WTC11 (cell line): Measurements from ENCODE around the gene TOX2. TPM values are rescaled to one million over a fixed set of nuclear protein-coding genes. Genes with fewer than 3 reads are reported as not detected.

Experiments used
- ATAC-seq: fragments of 200-7000 bp; cut with Tn5 transposase; 2 replicates; pipeline ENCODE4 v1.10.0; 2021; ENCODE audit warnings: mild to moderate bottlenecking, moderate library complexity
- CTCF ChIA-PET: fragments of 300-600 bp; sonication (Branson Sonifier 250); formaldehyde crosslinking; loops from one replicate; lab custom pipeline; 2021; ENCODE audit warnings: antibody characterized with exemption; lab: Charles Lee
- POLR2A ChIA-PET: fragments of 350-600 bp; sonication (Branson Sonifier 250); formaldehyde crosslinking; loops from one replicate; lab custom pipeline; 2021; ENCODE audit warnings: antibody characterized with exemption; lab: Charles Lee
- DNase-seq: peaks from one replicate; pipeline ENCODE4 v3.0.0; 2021; ENCODE audit warnings: low spot score
- H3K27ac Mint-ChIP-seq: 2 replicates; pipeline ENCODE4 v1.8.0; 2021; ENCODE audit warnings: mixed read lengths
- H3K27me3 Mint-ChIP-seq: 2 replicates; pipeline ENCODE4 v1.8.0; 2021; ENCODE audit warnings: low read depth, mild to moderate bottlenecking, moderate library complexity, mixed read lengths
- H3K36me3 Mint-ChIP-seq: 2 replicates; pipeline ENCODE4 v1.8.0; 2021; ENCODE audit warnings: mixed read lengths
- H3K4me1 Mint-ChIP-seq: 2 replicates; pipeline ENCODE4 v1.8.0; 2022; ENCODE audit warnings: mixed read lengths
- H3K4me3 Mint-ChIP-seq: 2 replicates; pipeline ENCODE4 v1.8.0; 2021; ENCODE audit warnings: mild to moderate bottlenecking, moderate library complexity, mixed read lengths
- H3K9me3 Mint-ChIP-seq: 2 replicates; pipeline ENCODE4 v1.8.0; 2021; ENCODE audit warnings: mixed read lengths
- AR ChIP-seq: fragments of 250-450 bp; sonication (Bioruptor Pico); IDR thresholded peaks from 2 replicates; pipeline ENCODE4 v1.9.0; 2021; ENCODE audit warnings: mild to moderate bottlenecking
- ATF6 ChIP-seq: sonication (generic); formaldehyde crosslinking; IDR thresholded peaks from 2 replicates; pipeline ENCODE4 v1.8.1; 2023; ENCODE audit warnings: mild to moderate bottlenecking, missing genetic modification reagents
- CREM ChIP-seq: sonication (generic); formaldehyde crosslinking; IDR thresholded peaks from 2 replicates; pipeline ENCODE4 v1.8.1; 2022; ENCODE audit warnings: mild to moderate bottlenecking, missing genetic modification reagents, moderate library complexity
- ELF4 ChIP-seq: sonication (generic); formaldehyde crosslinking; IDR thresholded peaks from 2 replicates; pipeline ENCODE4 v1.8.1; 2022; ENCODE audit warnings: low read depth, mild to moderate bottlenecking, moderate library complexity, missing genetic modification reagents
- ESRRA ChIP-seq: sonication (generic); formaldehyde crosslinking; IDR thresholded peaks from 2 replicates; pipeline ENCODE4 v1.8.1; 2022; ENCODE audit warnings: mild to moderate bottlenecking, missing genetic modification reagents, borderline replicate concordance
- GTF2I ChIP-seq: fragments of 250-450 bp; sonication (Bioruptor Pico); conservative IDR thresholded peaks from 2 replicates; pipeline ENCODE4 v1.4.0; 2021; ENCODE audit warnings: mild to moderate bottlenecking
- IRF1 ChIP-seq: sonication (generic); formaldehyde crosslinking; IDR thresholded peaks from 2 replicates; pipeline ENCODE4 v1.8.0; 2023; ENCODE audit warnings: missing genetic modification reagents
- PREB ChIP-seq: sonication (generic); formaldehyde crosslinking; IDR thresholded peaks from 2 replicates; pipeline ENCODE4 v1.8.1; 2022; ENCODE audit warnings: mild to moderate bottlenecking, missing genetic modification reagents, moderate library complexity, borderline replicate concordance
- SP1 ChIP-seq: sonication (generic); formaldehyde crosslinking; conservative IDR thresholded peaks from 2 replicates; pipeline ENCODE4 v1.8.1; 2022; ENCODE audit warnings: missing genetic modification reagents
- STAT6 ChIP-seq: sonication (generic); formaldehyde crosslinking; conservative IDR thresholded peaks from 2 replicates; pipeline ENCODE4 v1.8.1; 2023; ENCODE audit warnings: mild to moderate bottlenecking, low read depth, missing genetic modification reagents, moderate library complexity
- TEAD4 ChIP-seq: sonication (generic); formaldehyde crosslinking; IDR thresholded peaks from 2 replicates; pipeline ENCODE4 v1.8.0; 2022; ENCODE audit warnings: mild to moderate bottlenecking, missing genetic modification reagents
- ZNF281 ChIP-seq: sonication (generic); formaldehyde crosslinking; IDR thresholded peaks from 2 replicates; pipeline ENCODE4 v1.8.0; 2023; ENCODE audit warnings: mild to moderate bottlenecking, missing genetic modification reagents
- ZNF396 ChIP-seq: fragments of 250-450 bp; sonication (Bioruptor Pico); IDR thresholded peaks from 2 replicates; pipeline ENCODE4 v1.8.0; 2021; ENCODE audit warnings: mild to moderate bottlenecking, moderate library complexity, borderline replicate concordance
- total RNA-seq: library from RNA; stranded (reverse); gene quantifications from 3 replicates; pipeline ENCODE4 v1.2.3, GENCODE V29; 2021
- TF ChIP-seq, protein P1 (sequence below): sonication (generic); formaldehyde crosslinking; IDR thresholded peaks from 2 replicates; pipeline ENCODE4 v1.8.1; 2022; ENCODE audit warnings: mild to moderate bottlenecking, moderate library complexity, missing genetic modification reagents
- TF ChIP-seq, protein P2 (sequence below): sonication (generic); formaldehyde crosslinking; IDR thresholded peaks from 2 replicates; pipeline ENCODE4 v1.8.0; 2022; ENCODE audit warnings: mild to moderate bottlenecking, missing genetic modification reagents

The TOX2 gene
- total RNA-seq, 1 experiment from 2014 or later = 3.4 TPM

- Mint-ChIP-seq H3K4me1 (peaks cover 15% of the 10 kb centered on the region), H3K27ac (no peak overlapping the region), H3K9me3 (no peaks in the 10 kb centered on the region), H3K4me3 (no peak overlapping the region), H3K27me3 (no peaks in the 10 kb centered on the region), H3K36me3 (no peaks in the 10 kb centered on the region)
- ChIA-PET POLR2A (no interaction called here), CTCF (interaction anchor here (0.5 to 1.7 kb wide), 3 partner anchors 12 to 491 kb away, joined by 3 to 9 read pairs (median 3); no protein-coding TSS in a partner anchor)
- no peak for DNase-seq
- ATAC-seq = peak; percentile 43; the same call in 1 of the 2 replicates
- TF ChIP-seq ATF6 (CRISPR knock-in tag) (no peak), ELF4 (no peak), SP1 (CRISPR knock-in tag) (no peak), PREB (CRISPR knock-in tag) (no peak), AR (no peak), GTF2I (no peak)
These were observed 153.9 kb downstream of the TOX2 start for GRCh38 chr20:44068316-44069201.

DNA sequence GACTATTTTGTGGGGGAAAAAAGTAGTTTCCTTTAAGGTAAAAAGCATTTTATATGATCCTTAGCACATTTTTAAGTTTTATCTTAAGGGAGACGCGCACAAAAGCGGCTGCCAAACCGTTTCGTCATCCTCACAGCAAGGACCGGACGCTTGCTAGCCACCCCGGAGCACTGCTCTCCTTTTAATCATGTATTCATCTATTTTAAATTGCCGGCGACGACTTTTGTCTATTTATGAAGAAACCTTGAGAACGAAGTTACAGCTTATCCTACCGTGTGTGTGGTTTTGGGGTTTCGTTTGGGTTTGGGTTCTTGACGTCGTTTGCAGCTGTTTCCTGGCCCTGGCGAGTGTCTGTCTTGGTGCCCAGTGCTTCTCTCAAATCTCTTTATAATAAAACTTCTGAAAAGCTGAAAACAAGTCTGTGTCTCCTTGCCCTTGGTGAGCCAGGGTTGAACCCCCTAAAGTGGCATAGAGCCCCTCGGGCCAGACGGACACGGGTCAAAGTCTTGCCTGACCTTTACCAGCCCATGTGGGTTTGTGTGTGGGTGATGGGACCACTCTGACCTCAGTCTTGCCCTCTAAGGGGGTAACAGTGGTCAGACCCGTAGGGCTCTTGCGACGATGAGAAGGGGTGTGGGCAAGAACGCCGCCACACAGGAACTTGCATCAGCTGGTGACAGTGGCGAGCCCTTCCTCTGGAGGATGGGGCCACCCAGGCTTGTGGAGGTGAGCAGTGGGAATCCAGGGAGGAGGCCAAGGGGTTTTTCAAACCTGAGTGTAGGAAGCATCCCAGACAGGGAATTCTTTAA, 154.8 kb downstream of the TOX2 start:
- Mint-ChIP-seq H3K27me3 (no peaks in the 10 kb centered on the region), H3K4me1 (peaks cover 18% of the 10 kb centered on the region), H3K4me3 (no peak overlapping the region), H3K9me3 (no peaks in the 10 kb centered on the region), H3K27ac (no peak overlapping the region), H3K36me3 (no peaks in the 10 kb centered on the region)
- DNase-seq (no peak), ATAC-seq (no peak)
- ChIA-PET POLR2A (no interaction called here), CTCF (interaction anchor here (0.5 to 1.7 kb wide), 2 partner anchors 13 to 492 kb away, joined by 3 to 9 read pairs; no protein-coding TSS in a partner anchor)
- TF ChIP-seq IRF1 (CRISPR knock-in tag) (no peak), CREM (CRISPR knock-in tag) (no peak), ESRRA (no peak), STAT6 (no peak), TEAD4 (no peak), ZNF281 (CRISPR knock-in tag) (no peak), ZNF396 (CRISPR knock-in tag) (no peak)
- TF ChIP-seq, protein P1, sequence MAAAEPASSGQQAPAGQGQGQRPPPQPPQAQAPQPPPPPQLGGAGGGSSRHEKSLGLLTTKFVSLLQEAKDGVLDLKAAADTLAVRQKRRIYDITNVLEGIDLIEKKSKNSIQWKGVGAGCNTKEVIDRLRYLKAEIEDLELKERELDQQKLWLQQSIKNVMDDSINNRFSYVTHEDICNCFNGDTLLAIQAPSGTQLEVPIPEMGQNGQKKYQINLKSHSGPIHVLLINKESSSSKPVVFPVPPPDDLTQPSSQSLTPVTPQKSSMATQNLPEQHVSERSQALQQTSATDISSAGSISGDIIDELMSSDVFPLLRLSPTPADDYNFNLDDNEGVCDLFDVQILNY = no peak
- TF ChIP-seq, protein P2, sequence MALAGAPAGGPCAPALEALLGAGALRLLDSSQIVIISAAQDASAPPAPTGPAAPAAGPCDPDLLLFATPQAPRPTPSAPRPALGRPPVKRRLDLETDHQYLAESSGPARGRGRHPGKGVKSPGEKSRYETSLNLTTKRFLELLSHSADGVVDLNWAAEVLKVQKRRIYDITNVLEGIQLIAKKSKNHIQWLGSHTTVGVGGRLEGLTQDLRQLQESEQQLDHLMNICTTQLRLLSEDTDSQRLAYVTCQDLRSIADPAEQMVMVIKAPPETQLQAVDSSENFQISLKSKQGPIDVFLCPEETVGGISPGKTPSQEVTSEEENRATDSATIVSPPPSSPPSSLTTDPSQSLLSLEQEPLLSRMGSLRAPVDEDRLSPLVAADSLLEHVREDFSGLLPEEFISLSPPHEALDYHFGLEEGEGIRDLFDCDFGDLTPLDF (CRISPR knock-in tag) = no peak
